ENCODE measurements around the gene MPP2.
"Not testable (repeated sequence)": the region's sequence is repeated elsewhere in the genome, so short reads cannot be mapped to it uniquely, and the experiment has no call there.

The MPP2 gene

GRCh38 chr17:43900183-43900857, 7.0 kb downstream of the MPP2 start:
- H3F3A ChIP-seq (ENCODE audit: control insufficient read depth, insufficient read depth): no peaks in the 10 kb centered on the region
- no peaks in the 10 kb centered on the region for H4K20me1 ChIP-seq (ENCODE audit: control insufficient read depth, insufficient read depth, low read depth, low read length)
- no peaks in the 10 kb centered on the region for H3K9me2 ChIP-seq (replicated peaks; ENCODE audit: control insufficient read depth, low read length)
- peak overlapping the region; percentile 33 for H3K4me3 ChIP-seq (ENCODE audit: low read length)
- H3K79me2 ChIP-seq (ENCODE audit: control insufficient read depth, low read length): no peaks in the 10 kb centered on the region
- peak overlapping the region; percentile 64 for H3K4me2 ChIP-seq (ENCODE audit: low read length)
- peaks cover 8% of the 10 kb centered on the region; the same call in 1 of the 2 replicates for H3K4me1 ChIP-seq (ENCODE audit: control insufficient read depth, low read length)
- no peak overlapping the region for H3K27ac ChIP-seq (ENCODE audit: low read depth, low read length)
- H3K27me3 ChIP-seq (ENCODE audit: control insufficient read depth, low read length): peaks cover 48% of the 10 kb centered on the region
- no peaks in the 10 kb centered on the region for H3K9me3 ChIP-seq (ENCODE audit: control insufficient read depth, insufficient read depth, low read length)
- TF ChIP-seq CTCF (IDR thresholded peaks at IDR 0.05; ENCODE audit: low read depth, low read length, poor library complexity, severe bottlenecking) (no peak), EZH2phosphoT487 (IDR thresholded peaks at IDR 0.05; ENCODE audit: borderline replicate concordance, low read length) (no peak)
- no peaks in the 10 kb centered on the region for H3K36me3 ChIP-seq (ENCODE audit: control insufficient read depth, low read length)

- Histone ChIP-seq H3K27ac (ENCODE audit: low read depth, low read length) (no peak overlapping the region), H3K4me3 (ENCODE audit: low read length) (no peak overlapping the region), H3K9me3 (ENCODE audit: control insufficient read depth, insufficient read depth, low read length) (no peaks in the 10 kb centered on the region), H4K20me1 (ENCODE audit: control insufficient read depth, insufficient read depth, low read depth, low read length) (no peaks in the 10 kb centered on the region), H3K4me2 (ENCODE audit: low read length) (no peak overlapping the region), H3K27me3 (ENCODE audit: control insufficient read depth, low read length) (peaks cover 38% of the 10 kb centered on the region), H3F3A (ENCODE audit: control insufficient read depth, insufficient read depth) (no peaks in the 10 kb centered on the region), H3K9me2 (replicated peaks; ENCODE audit: control insufficient read depth, low read length) (no peaks in the 10 kb centered on the region), H3K79me2 (ENCODE audit: control insufficient read depth, low read length) (no peaks in the 10 kb centered on the region), H3K4me1 (ENCODE audit: control insufficient read depth, low read length) (peaks cover 8% of the 10 kb centered on the region; the same call in 1 of the 2 replicates), H3K36me3 (ENCODE audit: control insufficient read depth, low read length) (no peaks in the 10 kb centered on the region)
- TF ChIP-seq EZH2phosphoT487 (IDR thresholded peaks at IDR 0.05; ENCODE audit: borderline replicate concordance, low read length) (no peak), CTCF (IDR thresholded peaks at IDR 0.05; ENCODE audit: low read depth, low read length, poor library complexity, severe bottlenecking) (no peak)
Observed at GRCh38 chr17:43898446-43898845, 8.9 kb downstream of the MPP2 start.

- Histone ChIP-seq H4K20me1 (ENCODE audit: control insufficient read depth, insufficient read depth, low read depth, low read length) (no peaks in the 10 kb centered on the region), H3K36me3 (ENCODE audit: control insufficient read depth, low read length) (no peaks in the 10 kb centered on the region), H3K4me1 (ENCODE audit: control insufficient read depth, low read length) (peaks cover 8% of the 10 kb centered on the region; the same call in 1 of the 2 replicates), H3K4me3 (ENCODE audit: low read length) (no peak overlapping the region), H3K79me2 (ENCODE audit: control insufficient read depth, low read length) (no peaks in the 10 kb centered on the region), H3K4me2 (ENCODE audit: low read length) (no peak overlapping the region), H3K9me3 (ENCODE audit: control insufficient read depth, insufficient read depth, low read length) (no peaks in the 10 kb centered on the region), H3K27me3 (ENCODE audit: control insufficient read depth, low read length) (peaks cover 38% of the 10 kb centered on the region), H3F3A (ENCODE audit: control insufficient read depth, insufficient read depth) (no peaks in the 10 kb centered on the region), H3K9me2 (replicated peaks; ENCODE audit: control insufficient read depth, low read length) (no peaks in the 10 kb centered on the region), H3K27ac (ENCODE audit: low read depth, low read length) (no peak overlapping the region)
- no peak for TF ChIP-seq CTCF (IDR thresholded peaks at IDR 0.05; ENCODE audit: low read depth, low read length, poor library complexity, severe bottlenecking)
- TF ChIP-seq EZH2phosphoT487 (IDR thresholded peaks at IDR 0.05; ENCODE audit: borderline replicate concordance, low read length): no peak
Observed at GRCh38 chr17:43897831-43898230, 9.5 kb downstream of the MPP2 start.

GRCh38 chr17:43894494-43894893, 12.8 kb downstream of the MPP2 start:
- H3K4me3 ChIP-seq (ENCODE audit: low read length); H3K27ac ChIP-seq (ENCODE audit: low read depth, low read length); H3F3A ChIP-seq (ENCODE audit: control insufficient read depth, insufficient read depth); H3K4me1 ChIP-seq (ENCODE audit: control insufficient read depth, low read length); H3K4me2 ChIP-seq (ENCODE audit: low read length); H3K9me2 ChIP-seq (replicated peaks; ENCODE audit: control insufficient read depth, low read length); H3K36me3 ChIP-seq (ENCODE audit: control insufficient read depth, low read length); H4K20me1 ChIP-seq (ENCODE audit: control insufficient read depth, insufficient read depth, low read depth, low read length); H3K9me3 ChIP-seq (ENCODE audit: control insufficient read depth, insufficient read depth, low read length); H3K79me2 ChIP-seq (ENCODE audit: control insufficient read depth, low read length): not testable (repeated sequence)
- peaks cover 23% of the 10 kb centered on the region for H3K27me3 ChIP-seq (ENCODE audit: control insufficient read depth, low read length)
